ENCODE measurements around the gene RSPH3. TPM values are rescaled to one million over a fixed set of nuclear protein-coding genes. Genes with fewer than 3 reads are reported as not detected.

The RSPH3 gene
- total and polyA plus RNA-seq, 2 of the 13 experiments (the other 11 are each of a cell fraction or from before 2014, with no cell fraction given) = 1.3 to 3.5 TPM

- in situ Hi-C loops (cut with HindIII; ENCODE audit: extremely low pct_ligation_motif_present, low pct_unique_long_range_greater_than_20kb) = no loop called here
- no TSS peak for BruUV-seq (replicated peaks)
- Histone ChIP-seq H3K27me3 (ENCODE audit: control insufficient read depth in 1 of 2, insufficient read depth in 2 of 2, low read length in 2 of 2) (0 out of 5 replicates have a peak, but pooled peaks cover 0 to 2% of the 10 kb centered on the region in 2 experiments), H4K20me1 (ENCODE audit: insufficient read depth, low read length) (no peaks in the 10 kb centered on the region), H3K4me3 (replicated peaks in 1 of 3; ENCODE audit: insufficient read depth in 1 of 3, low read depth in 2 of 3, low read length in 3 of 3) (no peak overlapping the region), H3K9me3 (ENCODE audit: low read length) (0 out of 2 replicates have a peak, but pooled peaks cover 6% of the 10 kb centered on the region), H2AFZ (ENCODE audit: low read length) (no peak overlapping the region), H3K4me1 (ENCODE audit: insufficient read depth, low read length) (no peaks in the 10 kb centered on the region), H3K27ac (ENCODE audit: extremely low read length, insufficient read depth, low read length) (no peak overlapping the region), H3K4me2 (ENCODE audit: low read depth, low read length) (no peak overlapping the region), H3K79me2 (ENCODE audit: insufficient read depth, low read length) (no peaks in the 10 kb centered on the region), H3K9ac (ENCODE audit: insufficient read depth, low read depth, low read length) (no peak overlapping the region), H3K36me3 (replicated peaks in 1 of 2; ENCODE audit: control insufficient read depth in 1 of 2, insufficient read depth in 2 of 2, low read length in 2 of 2) (no peaks in the 10 kb centered on the region)
- ChIA-PET CTCF (ENCODE audit: low intra/inter-chr PET ratio, low total read pairs) (no interaction called here), POLR2A (no interaction called here)
- FAIRE-seq (no peak), ATAC-seq (no peak), DNase-seq (ENCODE audit: low spot score) (no peak)
- 0% methylated on average over 3 of the region's 3 CpGs for WGBS (ENCODE audit: low lambda C conversion rate)
- TF ChIP-seq SNAPC4 (CRISPR knock-in tag; IDR thresholded peaks at IDR 0.05) (no peak), ZNF232 (CRISPR knock-in tag; IDR thresholded peaks at IDR 0.05; ENCODE audit: borderline replicate concordance) (no peak)
- intact Hi-C loops (cut with micrococcal nuclease; ENCODE audit: unreplicated experiment) = no loop called here
These were observed 18.0 kb upstream of the RSPH3 start for GRCh38 chr6:159017757-159018559.
